ENCODE data around the gene SIRT4. TPM values are rescaled to one million over a fixed set of nuclear protein-coding genes. Genes with fewer than 3 reads are reported as not detected.

SIRT4 gene
- total and polyA plus RNA-seq, 10 of the 15 experiments (the other 5 are each of a cell fraction or from before 2014, with no cell fraction given), result 0.19 to 0.98 (median 0.44) TPM

GRCh38 chr12:120292661-120293531 is 9.2 kb upstream of the SIRT4 start, which contains the start of gene RNU4-1 (continued):
- TF ChIP-seq EP300 (IDR thresholded peaks at IDR 0.05; ENCODE audit: borderline replicate concordance in 1 of 2, control insufficient read depth in 1 of 2, low read depth in 2 of 2, low read length in 2 of 2), result 0 out of 4 replicates have a peak, but pooled peaks of 1 of the 2 experiments have one; percentile 16
- TF ChIP-seq FOS (IDR thresholded peaks at IDR 0.05; ENCODE audit: borderline replicate concordance, extremely low read depth, insufficient read length), result no peak
- TF ChIP-seq CEBPB (IDR thresholded peaks at IDR 0.05; ENCODE audit: borderline replicate concordance in 1 of 2, low read depth in 2 of 2, low read length in 2 of 2), result peak in 1 of 2 experiments; percentile 87; a peak in 1 of 4 replicates
- TF ChIP-seq CHD2 (IDR thresholded peaks at IDR 0.05; ENCODE audit: borderline replicate concordance, low read depth, low read length), result no peak; the same call in 1 of the 2 replicates
- TF ChIP-seq, protein P1, sequence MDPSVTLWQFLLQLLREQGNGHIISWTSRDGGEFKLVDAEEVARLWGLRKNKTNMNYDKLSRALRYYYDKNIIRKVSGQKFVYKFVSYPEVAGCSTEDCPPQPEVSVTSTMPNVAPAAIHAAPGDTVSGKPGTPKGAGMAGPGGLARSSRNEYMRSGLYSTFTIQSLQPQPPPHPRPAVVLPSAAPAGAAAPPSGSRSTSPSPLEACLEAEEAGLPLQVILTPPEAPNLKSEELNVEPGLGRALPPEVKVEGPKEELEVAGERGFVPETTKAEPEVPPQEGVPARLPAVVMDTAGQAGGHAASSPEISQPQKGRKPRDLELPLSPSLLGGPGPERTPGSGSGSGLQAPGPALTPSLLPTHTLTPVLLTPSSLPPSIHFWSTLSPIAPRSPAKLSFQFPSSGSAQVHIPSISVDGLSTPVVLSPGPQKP (IDR thresholded peaks at IDR 0.05; ENCODE audit: low read depth, low read length), result no peak
- TF ChIP-seq MYB (IDR thresholded peaks at IDR 0.05; ENCODE audit: borderline replicate concordance, low read depth, low read length), result 0 out of 2 replicates have a peak, but pooled peaks have one; percentile 65
- TF ChIP-seq ZNF217 (IDR thresholded peaks at IDR 0.05), result no peak
- TF ChIP-seq POLR2A (IDR thresholded peaks at IDR 0.05; ENCODE audit: low read depth, low read length), result peak; percentile 97
- TF ChIP-seq SUPT20H (IDR thresholded peaks at IDR 0.05; ENCODE audit: borderline replicate concordance, control insufficient read depth, low read depth, low read length), result no peak

- RAD21 ChIA-PET (ENCODE audit: unreplicated experiment), result interaction anchor here (1.2 kb wide), 1 partner anchor 86 kb away, joined by 4 read pairs; no protein-coding TSS in a partner anchor
- H3K27ac ChIP-seq (ENCODE audit: control insufficient read depth, insufficient read depth), result no peak overlapping the region
- FAIRE-seq, result no peak
Observed at GRCh38 chr12:120314220-120314619, 12.1 kb downstream of the SIRT4 start.

More at GRCh38 chr12:120314220-120314619, 12.1 kb downstream of the SIRT4 start:
- intact Hi-C loops (cut with micrococcal nuclease; ENCODE audit: unreplicated experiment) (no loop called here), in situ Hi-C loops (cut with MboI) (no loop called here)
- Histone ChIP-seq H3K36me3 (ENCODE audit: control insufficient read depth in 2 of 2, insufficient read depth in 2 of 2, low read length in 1 of 2) (no peaks in the 10 kb centered on the region), H3K9me3 (replicated peaks; ENCODE audit: control insufficient read depth, insufficient read depth, low read length) (no peaks in the 10 kb centered on the region), H3K4me2 (ENCODE audit: control insufficient read depth, insufficient read depth) (no peak overlapping the region), H3K27me3 (replicated peaks in 1 of 2; ENCODE audit: control insufficient read depth in 2 of 2, insufficient read depth in 2 of 2, low read length in 1 of 2) (no peaks in the 10 kb centered on the region), H3K9ac (ENCODE audit: control insufficient read depth, insufficient read depth, low read length) (no peak overlapping the region), H4K20me1 (ENCODE audit: control insufficient read depth, insufficient read depth) (no peaks in the 10 kb centered on the region), H2AFZ (ENCODE audit: control insufficient read depth, low read depth, low read length) (no peak overlapping the region), H3K4me1 (ENCODE audit: control insufficient read depth, insufficient read depth, low read length) (no peaks in the 10 kb centered on the region), H3K79me2 (ENCODE audit: control insufficient read depth, insufficient read depth, low read length) (no peaks in the 10 kb centered on the region), H3K4me3 (no peak overlapping the region)
- ATAC-seq (no peak), DNase-seq (ENCODE audit: low read depth, low spot score) (no peak)
- WGBS (ENCODE audit: insufficient coverage, insufficient replicate concordance, low lambda C conversion rate, missing lambda C conversion rate), result 9% methylated on average over 5 of the region's 5 CpGs
- SMC1A ChIA-PET (ENCODE audit: uncharacterized antibody, unreplicated experiment), result interaction anchor here (3.0 kb wide), 1 partner anchor 11 kb away, joined by 10 read pairs; the partner anchor contains the start of gene SIRT4
- POLR2A ChIA-PET, result no interaction called here
- BruUV-seq (replicated peaks), result no TSS peak
- TF ChIP-seq CTCF (IDR thresholded peaks at IDR 0.05 in 2 of 3, conservative IDR thresholded peaks at IDR 0.05 in 1 of 3; ENCODE audit: control insufficient read depth in 2 of 3, extremely low read depth in 1 of 3, insufficient read depth in 1 of 3, low read depth in 3 of 3, low read length in 3 of 3) (peak; percentile 14 to 46 (median 34); a peak in 3 of 6 replicates), POU2F2 (IDR thresholded peaks at IDR 0.05; ENCODE audit: borderline replicate concordance, low read depth, low read length) (no peak), NKRF (conservative IDR thresholded peaks at IDR 0.05) (no peak)
- CTCF ChIA-PET, result interaction anchor here (0.7 to 7.7 kb wide), 5 partner anchors 10 to 86 kb away, joined by 3 to 80 read pairs (median 4); partner anchors contain the start of gene SIRT4

Data from GM12878 (cell line).